ENCODE results near the gene ZBTB21.
"Not testable (repeated sequence)": the region's sequence is repeated elsewhere in the genome, so short reads cannot be mapped to it uniquely, and the experiment has no call there.

- not testable (repeated sequence) for TF ChIP-seq CTCF (IDR thresholded peaks at IDR 0.05)
- TF ChIP-seq POLR2A (IDR thresholded peaks at IDR 0.05): peak in 1 of 2 donors; percentile 1
These were observed 60.5 kb downstream of the ZBTB21 start for GRCh38 chr21:41949631-41950030.

Data from adrenal gland (tissue), 5 donors.